Ureter (tissue), 1 donor: Measurements from ENCODE around the gene ATP6V1F. TPM values are rescaled to one million over a fixed set of nuclear protein-coding genes. Genes with fewer than 3 reads are reported as not detected.
A peak's percentile ranks its signal among the peaks of the same experiment; 100 is the strongest.

ENCODE experiments used
- DNase-seq: peaks from one replicate; pipeline ENCODE4 v3.0.0-alpha.2; 2020; ENCODE audit warnings: low spot score
- total RNA-seq: library from RNA; stranded (reverse); gene quantifications from one replicate; pipeline ENCODE4 v1.2.4, GENCODE V29; 2023
- donor health status: DM: yes; HTN: yes; CAD: no.

The ATP6V1F gene
- total RNA-seq, 1 donor from 2014 or later = 133 TPM

GRCh38 chr7:128867842-128868623, 5.4 kb downstream of the ATP6V1F start:
- DNase-seq = no peak

- no peak for DNase-seq
Observed at GRCh38 chr7:128868624-128869137, 6.0 kb downstream of the ATP6V1F start.

GRCh38 chr7:128869138-128869943, 6.7 kb downstream of the ATP6V1F start:
- peak; percentile 65 for DNase-seq

- no peak for DNase-seq
Observed at GRCh38 chr7:128869944-128870285, 7.3 kb downstream of the ATP6V1F start.

GRCh38 chr7:128871050-128871449, 8.4 kb downstream of the ATP6V1F start:
- no peak for DNase-seq

- no peak for DNase-seq
Observed at GRCh38 chr7:128872394-128872824, 9.8 kb downstream of the ATP6V1F start.

- DNase-seq = no peak
Observed at GRCh38 chr7:128873234-128873633, 10.6 kb downstream of the ATP6V1F start.

- no peak for DNase-seq
Observed at GRCh38 chr7:128874140-128875031, 11.7 kb downstream of the ATP6V1F start.

GRCh38 chr7:128875523-128875948, 12.9 kb downstream of the ATP6V1F start:
- DNase-seq = no peak

- no peak for DNase-seq
Observed at GRCh38 chr7:128876127-128876526, 13.5 kb downstream of the ATP6V1F start.

- no peak for DNase-seq
Observed at GRCh38 chr7:128876586-128876977, 13.9 kb downstream of the ATP6V1F start.

- no peak for DNase-seq
Observed at GRCh38 chr7:128876978-128877755, 14.5 kb downstream of the ATP6V1F start.

- DNase-seq = no peak
Observed at GRCh38 chr7:128877756-128878120, 15.1 kb downstream of the ATP6V1F start.

- DNase-seq = no peak
Observed at GRCh38 chr7:128878226-128879105, 15.8 kb downstream of the ATP6V1F start.

- DNase-seq = no peak
Observed at GRCh38 chr7:128879461-128879938, 16.8 kb downstream of the ATP6V1F start.

GRCh38 chr7:128879939-128880746, 17.5 kb downstream of the ATP6V1F start:
- DNase-seq = no peak

- no peak for DNase-seq
Observed at GRCh38 chr7:128880791-128881457, 18.3 kb downstream of the ATP6V1F start.

- no peak for DNase-seq
Observed at GRCh38 chr7:128881458-128882125, 18.9 kb downstream of the ATP6V1F start.
